Measurements from ENCODE around the gene DOCK6. TPM values are rescaled to one million over a fixed set of nuclear protein-coding genes. Genes with fewer than 3 reads are reported as not detected.

DOCK6 gene
- total and polyA plus RNA-seq, 2 of the 13 experiments (the other 11 are each of a cell fraction or from before 2014, with no cell fraction given), result 5.4 to 38.1 TPM

DNA sequence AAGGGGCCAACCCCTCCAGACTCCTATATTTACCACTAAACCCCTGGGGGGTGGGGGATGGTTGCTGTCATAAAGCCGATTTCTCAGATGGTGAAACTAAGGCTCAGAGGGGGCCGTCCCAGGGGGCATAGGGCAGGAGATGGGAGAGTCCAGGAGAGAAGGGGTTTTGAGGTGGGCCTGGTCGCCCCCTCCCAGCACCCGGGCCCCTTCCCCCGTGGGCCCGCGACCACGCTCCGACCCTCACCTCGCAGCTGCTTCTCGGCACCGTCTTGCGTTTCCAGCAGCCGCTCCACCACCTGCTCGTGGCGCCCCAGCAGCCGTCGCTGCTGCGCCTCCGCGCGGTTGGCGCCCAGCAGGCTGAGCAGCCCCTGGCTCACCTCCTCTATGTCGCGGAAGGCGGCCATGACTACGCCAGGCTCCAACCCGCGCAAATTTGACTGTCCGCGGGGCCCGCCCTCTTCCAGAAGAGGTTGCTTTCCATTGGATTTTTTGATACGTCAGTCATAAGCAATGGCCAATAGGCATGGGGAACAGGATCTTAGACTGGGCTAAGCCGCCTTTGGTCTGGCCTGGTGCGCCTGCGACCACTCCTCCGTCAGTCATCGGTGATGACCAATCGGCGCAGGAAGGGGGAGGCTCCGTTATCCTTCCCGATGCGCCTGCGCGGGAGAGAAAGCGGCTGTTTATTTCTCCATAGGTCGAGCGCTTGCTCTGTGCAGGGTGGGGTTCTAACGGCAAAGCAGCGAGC, 106.8 kb downstream of the DOCK6 start, which contains the start of gene SPC24 (continued):
- TF ChIP-seq FOXA1 (IDR thresholded peaks at IDR 0.05) (no peak), FOXA1 (CRISPR knock-in tag; IDR thresholded peaks at IDR 0.05) (peak; percentile 65), ZNF672 (CRISPR knock-in tag; IDR thresholded peaks at IDR 0.05) (no peak), KMT2A (CRISPR knock-in tag; IDR thresholded peaks at IDR 0.05) (peak; percentile 53; the same call in 1 of the 2 replicates), ZNF674 (CRISPR knock-in tag; IDR thresholded peaks at IDR 0.05; ENCODE audit: low read depth) (no peak), MEIS1 (CRISPR knock-in tag; IDR thresholded peaks at IDR 0.05; ENCODE audit: borderline replicate concordance) (no peak; the same call in 1 of the 2 replicates), SRSF1 (optimal IDR thresholded peaks at IDR 0.05; ENCODE audit: low read depth, low read length) (peak; percentile 41), SRSF4 (IDR thresholded peaks at IDR 0.05; ENCODE audit: low read depth, low read length, poor library complexity, severe bottlenecking) (no peak), NFE2L1 (CRISPR knock-in tag; IDR thresholded peaks at IDR 0.05; ENCODE audit: borderline replicate concordance) (no peak), LCORL (IDR thresholded peaks at IDR 0.05) (no peak), LCORL (CRISPR knock-in tag; IDR thresholded peaks at IDR 0.05) (no peak), XBP1 (CRISPR knock-in tag; IDR thresholded peaks at IDR 0.05) (no peak), ZNF780A (CRISPR knock-in tag; IDR thresholded peaks at IDR 0.05) (no peak), ZNF343 (CRISPR knock-in tag; IDR thresholded peaks at IDR 0.05) (0 out of 2 replicates have a peak, but pooled peaks have one; percentile 46), REL (CRISPR knock-in tag; conservative IDR thresholded peaks at IDR 0.05) (peak; percentile 66; the same call in 1 of the 2 replicates), ZFP37 (CRISPR knock-in tag; IDR thresholded peaks at IDR 0.05; ENCODE audit: borderline replicate concordance) (no peak), MIXL1 (CRISPR knock-in tag; IDR thresholded peaks at IDR 0.05) (no peak), AGO1 (IDR thresholded peaks at IDR 0.05; ENCODE audit: low read depth, low read length, poor library complexity, severe bottlenecking) (no peak), MBD4 (IDR thresholded peaks at IDR 0.05; ENCODE audit: borderline replicate concordance, low read length) (no peak), ZNF33A (CRISPR knock-in tag; IDR thresholded peaks at IDR 0.05; ENCODE audit: borderline replicate concordance) (no peak), ZNF850 (CRISPR knock-in tag; conservative IDR thresholded peaks at IDR 0.05) (no peak), MAZ (IDR thresholded peaks at IDR 0.05; ENCODE audit: borderline replicate concordance, low read depth, low read length) (0 out of 2 replicates have a peak, but pooled peaks have one; percentile 38), MAZ (CRISPR knock-in tag; IDR thresholded peaks at IDR 0.05; ENCODE audit: low read depth) (peak; percentile 35; the same call in 1 of the 2 replicates), ISL2 (CRISPR knock-in tag; IDR thresholded peaks at IDR 0.05) (no peak; the same call in none of the 2 replicates), ZNF326 (CRISPR knock-in tag; IDR thresholded peaks at IDR 0.05; ENCODE audit: borderline replicate concordance) (no peak), STAT5B (CRISPR knock-in tag; IDR thresholded peaks at IDR 0.05) (no peak), ZNF878 (CRISPR knock-in tag; IDR thresholded peaks at IDR 0.05) (peak; percentile 88; the same call in 1 of the 2 replicates)
- TF ChIP-seq, protein P1, sequence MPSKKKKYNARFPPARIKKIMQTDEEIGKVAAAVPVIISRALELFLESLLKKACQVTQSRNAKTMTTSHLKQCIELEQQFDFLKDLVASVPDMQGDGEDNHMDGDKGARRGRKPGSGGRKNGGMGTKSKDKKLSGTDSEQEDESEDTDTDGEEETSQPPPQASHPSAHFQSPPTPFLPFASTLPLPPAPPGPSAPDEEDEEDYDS (CRISPR knock-in tag; IDR thresholded peaks at IDR 0.05), result peak; percentile 85
- TF ChIP-seq, protein P2, sequence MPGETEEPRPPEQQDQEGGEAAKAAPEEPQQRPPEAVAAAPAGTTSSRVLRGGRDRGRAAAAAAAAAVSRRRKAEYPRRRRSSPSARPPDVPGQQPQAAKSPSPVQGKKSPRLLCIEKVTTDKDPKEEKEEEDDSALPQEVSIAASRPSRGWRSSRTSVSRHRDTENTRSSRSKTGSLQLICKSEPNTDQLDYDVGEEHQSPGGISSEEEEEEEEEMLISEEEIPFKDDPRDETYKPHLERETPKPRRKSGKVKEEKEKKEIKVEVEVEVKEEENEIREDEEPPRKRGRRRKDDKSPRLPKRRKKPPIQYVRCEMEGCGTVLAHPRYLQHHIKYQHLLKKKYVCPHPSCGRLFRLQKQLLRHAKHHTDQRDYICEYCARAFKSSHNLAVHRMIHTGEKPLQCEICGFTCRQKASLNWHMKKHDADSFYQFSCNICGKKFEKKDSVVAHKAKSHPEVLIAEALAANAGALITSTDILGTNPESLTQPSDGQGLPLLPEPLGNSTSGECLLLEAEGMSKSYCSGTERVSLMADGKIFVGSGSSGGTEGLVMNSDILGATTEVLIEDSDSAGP (CRISPR knock-in tag; IDR thresholded peaks at IDR 0.05; ENCODE audit: borderline replicate concordance), result peak; percentile 80
- TF ChIP-seq, protein P3, sequence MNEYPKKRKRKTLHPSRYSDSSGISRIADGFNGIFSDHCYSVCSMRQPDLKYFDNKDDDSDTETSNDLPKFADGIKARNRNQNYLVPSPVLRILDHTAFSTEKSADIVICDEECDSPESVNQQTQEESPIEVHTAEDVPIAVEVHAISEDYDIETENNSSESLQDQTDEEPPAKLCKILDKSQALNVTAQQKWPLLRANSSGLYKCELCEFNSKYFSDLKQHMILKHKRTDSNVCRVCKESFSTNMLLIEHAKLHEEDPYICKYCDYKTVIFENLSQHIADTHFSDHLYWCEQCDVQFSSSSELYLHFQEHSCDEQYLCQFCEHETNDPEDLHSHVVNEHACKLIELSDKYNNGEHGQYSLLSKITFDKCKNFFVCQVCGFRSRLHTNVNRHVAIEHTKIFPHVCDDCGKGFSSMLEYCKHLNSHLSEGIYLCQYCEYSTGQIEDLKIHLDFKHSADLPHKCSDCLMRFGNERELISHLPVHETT (CRISPR knock-in tag; conservative IDR thresholded peaks at IDR 0.05), result no peak

All from HepG2 (cell line).